SIG-M5 treated with dmso at 0.1 percent for 504 hours (cell line): ENCODE measurements around the gene HSH2D.
"Not testable (repeated sequence)": the region's sequence is repeated elsewhere in the genome, so short reads cannot be mapped to it uniquely, and the experiment has no call there.

Experiments used
- DNase-seq: peaks from one replicate; lab custom pipeline; 2025; ENCODE audit not compliant: unreplicated experiment; lab: John Stamatoyannopoulos, UW

HSH2D gene

GRCh38 chr19:16154557-16154956, 11.1 kb downstream of the HSH2D start:
- DNase-seq, result no peak

- no peak for DNase-seq
Observed at GRCh38 chr19:16155128-16155527, 11.6 kb downstream of the HSH2D start.

GRCh38 chr19:16156904-16157303, 13.4 kb downstream of the HSH2D start:
- no peak for DNase-seq

- DNase-seq, result no peak
Observed at GRCh38 chr19:16157601-16158000, 14.1 kb downstream of the HSH2D start.

- DNase-seq, result no peak
Observed at GRCh38 chr19:16159655-16160054, 16.2 kb downstream of the HSH2D start.

GRCh38 chr19:16160445-16160942, 17.0 kb downstream of the HSH2D start:
- DNase-seq, result no peak

- peak; percentile 40 for DNase-seq
Observed at GRCh38 chr19:16160943-16161560, 17.6 kb downstream of the HSH2D start.

GRCh38 chr19:16161840-16162239, 18.4 kb downstream of the HSH2D start:
- DNase-seq, result no peak

- no peak for DNase-seq
Observed at GRCh38 chr19:16164222-16164890, 20.9 kb downstream of the HSH2D start.

GRCh38 chr19:16166417-16166816, 22.9 kb downstream of the HSH2D start:
- no peak for DNase-seq

- no peak for DNase-seq
Observed at GRCh38 chr19:16167055-16167454, 23.6 kb downstream of the HSH2D start.

GRCh38 chr19:16168465-16169081, 25.1 kb downstream of the HSH2D start:
- DNase-seq, result peak; percentile 88

- DNase-seq, result no peak
Observed at GRCh38 chr19:16170134-16170533, 26.6 kb downstream of the HSH2D start.

- DNase-seq, result no peak
Observed at GRCh38 chr19:16175954-16176353, 32.5 kb downstream of the HSH2D start.

GRCh38 chr19:16178866-16179265, 35.4 kb downstream of the HSH2D start:
- DNase-seq, result not testable (repeated sequence)

GRCh38 chr19:16180611-16181010, 37.1 kb downstream of the HSH2D start:
- DNase-seq, result no peak

- DNase-seq, result no peak
Observed at GRCh38 chr19:16184665-16185122, 41.2 kb downstream of the HSH2D start.

GRCh38 chr19:16185123-16185767, 41.8 kb downstream of the HSH2D start, which contains the start of gene FAM32A:
TSS of gene FAM32A (plus strand) at chr19:16185410. CDS start at chr19:16185443, 33 bp downstream.
- DNase-seq, result peak; percentile 97

GRCh38 chr19:16185768-16186123, 42.3 kb downstream of the HSH2D start:
- DNase-seq, result peak; percentile 43

- DNase-seq, result no peak
Observed at GRCh38 chr19:16188521-16188920, 45.0 kb downstream of the HSH2D start.

GRCh38 chr19:16190198-16190597, 46.7 kb downstream of the HSH2D start:
- no peak for DNase-seq

GRCh38 chr19:16190736-16191135, 47.3 kb downstream of the HSH2D start:
- no peak for DNase-seq
